Nephron progenitor cell (in vitro differentiated cells): ENCODE data around the gene SLC6A1.

Source experiments
- DNase-seq: peaks from one replicate; pipeline ENCODE4 v3.0.0; 2021
- H3K27ac Mint-ChIP-seq: 2 replicates; pipeline ENCODE4 v1.8.0; 2021; ENCODE audit warnings: mild to moderate bottlenecking, moderate library complexity, mixed read lengths
- H3K27me3 Mint-ChIP-seq: 2 replicates; pipeline ENCODE4 v1.8.0; 2021; ENCODE audit warnings: mild to moderate bottlenecking, low read depth, mixed read lengths; ENCODE audit not compliant: poor library complexity
- H3K36me3 Mint-ChIP-seq: 2 replicates; pipeline ENCODE4 v1.8.0; 2021; ENCODE audit warnings: low read depth, mixed read lengths
- H3K4me1 Mint-ChIP-seq: 2 replicates; pipeline ENCODE4 v1.8.0; 2021; ENCODE audit warnings: mixed read lengths
- H3K4me3 Mint-ChIP-seq: 2 replicates; pipeline ENCODE4 v1.8.0; 2021; ENCODE audit warnings: mild to moderate bottlenecking, moderate library complexity, mixed read lengths
- H3K9me3 Mint-ChIP-seq: 2 replicates; pipeline ENCODE4 v1.8.0; 2021; ENCODE audit warnings: mild to moderate bottlenecking, moderate library complexity, mixed read lengths
- CTCF ChIP-seq: fragments of 200-600 bp; sonication (generic); IDR thresholded peaks from 2 replicates; pipeline ENCODE4 v1.5.0; 2021; ENCODE audit warnings: antibody characterized with exemption

Gene SLC6A1

GRCh38 chr3:10982782-10983181 is 9.8 kb upstream of the SLC6A1 start:
- no peaks in the 10 kb centered on the region for H3K9me3 Mint-ChIP-seq
- no peak for TF ChIP-seq CTCF
- H3K4me1 Mint-ChIP-seq, result peaks cover 6% of the 10 kb centered on the region
- H3K36me3 Mint-ChIP-seq, result no peaks in the 10 kb centered on the region
- no peak for DNase-seq
- no peak overlapping the region for H3K4me3 Mint-ChIP-seq
- no peak overlapping the region for H3K27ac Mint-ChIP-seq
- H3K27me3 Mint-ChIP-seq, result peaks cover 57% of the 10 kb centered on the region

DNA sequence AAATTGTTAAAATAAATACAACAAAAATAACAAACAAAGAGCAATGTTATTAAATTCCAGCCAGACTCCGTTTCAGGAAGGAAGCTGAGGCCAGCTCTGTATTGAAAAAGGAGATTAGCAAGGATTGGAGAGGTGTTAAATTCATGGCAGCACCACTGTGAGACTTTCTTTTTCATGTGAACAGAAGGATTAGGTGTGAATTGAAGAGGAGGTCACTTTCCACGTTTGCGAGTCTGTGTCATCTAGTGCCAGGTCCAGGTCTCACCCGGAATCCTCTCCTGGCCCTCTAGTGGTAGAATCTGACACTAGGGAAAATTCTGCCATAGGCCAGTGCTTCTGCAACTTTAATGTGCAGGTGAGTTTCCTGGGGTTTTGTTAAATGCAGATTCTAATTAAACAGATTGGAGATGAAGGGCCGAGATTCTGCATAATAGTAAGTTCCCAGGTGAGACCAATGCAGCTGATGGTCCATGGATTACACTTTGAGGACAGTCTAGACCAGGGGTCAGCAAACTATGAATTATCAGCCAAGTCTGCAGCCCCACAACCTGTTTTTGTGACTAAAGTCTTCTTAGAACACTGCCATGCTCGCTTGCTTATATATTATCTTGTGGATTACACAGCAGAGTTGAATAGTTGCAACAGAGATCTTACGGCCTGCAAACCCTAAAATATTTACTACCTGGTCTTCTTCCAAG is 9.2 kb upstream of the SLC6A1 start:
- no peak overlapping the region for H3K27ac Mint-ChIP-seq
- no peak overlapping the region for H3K4me3 Mint-ChIP-seq
- peak; percentile 86 for TF ChIP-seq CTCF
- DNase-seq, result peak; percentile 40
- H3K36me3 Mint-ChIP-seq, result no peaks in the 10 kb centered on the region
- H3K9me3 Mint-ChIP-seq, result no peaks in the 10 kb centered on the region
- no peaks in the 10 kb centered on the region for H3K4me1 Mint-ChIP-seq
- peaks cover 60% of the 10 kb centered on the region for H3K27me3 Mint-ChIP-seq

DNA sequence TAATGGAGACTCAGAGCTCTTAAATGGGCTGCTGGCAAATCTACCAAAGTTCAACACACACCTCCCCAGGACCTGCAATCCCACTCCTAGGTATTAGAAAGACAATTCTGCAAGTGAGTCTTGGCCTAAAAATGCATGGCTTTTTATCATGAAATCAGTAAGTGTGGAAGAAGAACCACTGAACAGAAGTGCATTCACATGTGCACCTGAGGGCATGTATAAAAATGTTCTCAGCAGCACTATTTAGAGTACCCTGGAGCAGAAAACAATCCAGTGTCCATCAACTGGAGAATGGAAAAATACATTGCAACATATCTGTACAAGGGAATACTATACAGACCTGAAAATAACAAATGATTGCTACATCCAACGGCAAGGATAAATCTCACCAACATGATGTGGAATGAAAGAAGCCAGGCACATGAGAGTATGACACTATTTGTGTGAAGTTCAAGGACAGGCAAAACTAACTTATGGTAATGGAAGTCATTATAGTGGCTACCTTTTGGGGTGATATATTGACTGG is 8.1 kb upstream of the SLC6A1 start:
- H3K4me3 Mint-ChIP-seq, result no peak overlapping the region
- H3K4me1 Mint-ChIP-seq, result no peaks in the 10 kb centered on the region
- H3K27me3 Mint-ChIP-seq, result peaks cover 61% of the 10 kb centered on the region
- H3K27ac Mint-ChIP-seq, result no peak overlapping the region
- no peak for TF ChIP-seq CTCF
- no peaks in the 10 kb centered on the region for H3K36me3 Mint-ChIP-seq
- no peak for DNase-seq
- H3K9me3 Mint-ChIP-seq, result no peaks in the 10 kb centered on the region

- no peak for DNase-seq
- no peak overlapping the region for H3K27ac Mint-ChIP-seq
- H3K4me1 Mint-ChIP-seq, result no peaks in the 10 kb centered on the region
- H3K9me3 Mint-ChIP-seq, result no peaks in the 10 kb centered on the region
- H3K36me3 Mint-ChIP-seq, result no peaks in the 10 kb centered on the region
- no peak overlapping the region for H3K4me3 Mint-ChIP-seq
- TF ChIP-seq CTCF, result no peak
- H3K27me3 Mint-ChIP-seq, result peaks cover 64% of the 10 kb centered on the region
Observed at GRCh38 chr3:10985181-10985580, 7.4 kb upstream of the SLC6A1 start.

DNA sequence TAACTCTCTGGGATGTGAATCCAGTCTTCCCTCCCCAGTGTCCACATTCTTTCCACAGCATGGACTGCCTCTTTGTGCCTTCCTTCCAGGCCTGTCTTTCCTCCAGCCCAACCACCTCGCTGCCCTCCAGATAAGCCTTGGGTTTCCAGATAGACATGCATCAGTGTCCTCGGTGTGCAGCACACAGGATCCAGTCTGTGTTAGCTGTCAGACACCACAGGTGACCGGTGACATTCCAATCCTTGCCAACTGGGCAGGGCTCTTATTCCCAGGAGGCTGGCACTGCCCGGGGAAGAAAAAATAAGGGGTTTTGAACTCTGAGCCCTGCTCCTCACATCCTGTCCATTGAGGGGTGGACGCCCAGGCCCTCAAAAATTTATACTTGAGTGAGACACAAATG is 6.0 kb upstream of the SLC6A1 start:
- H3K4me1 Mint-ChIP-seq, result no peaks in the 10 kb centered on the region
- DNase-seq, result no peak
- H3K27me3 Mint-ChIP-seq, result peaks cover 64% of the 10 kb centered on the region
- no peak for TF ChIP-seq CTCF
- no peak overlapping the region for H3K27ac Mint-ChIP-seq
- no peak overlapping the region for H3K4me3 Mint-ChIP-seq
- no peaks in the 10 kb centered on the region for H3K36me3 Mint-ChIP-seq
- H3K9me3 Mint-ChIP-seq, result no peaks in the 10 kb centered on the region
